ENCODE results near the gene NET1. TPM values are rescaled to one million over a fixed set of nuclear protein-coding genes. Genes with fewer than 3 reads are reported as not detected.
"Not testable (repeated sequence)": the region's sequence is repeated elsewhere in the genome, so short reads cannot be mapped to it uniquely, and the experiment has no call there.

NET1 gene
- total RNA-seq, 3 donors from 2014 or later, result 213 to 399 (median 359) TPM

- TF ChIP-seq, protein P1, sequence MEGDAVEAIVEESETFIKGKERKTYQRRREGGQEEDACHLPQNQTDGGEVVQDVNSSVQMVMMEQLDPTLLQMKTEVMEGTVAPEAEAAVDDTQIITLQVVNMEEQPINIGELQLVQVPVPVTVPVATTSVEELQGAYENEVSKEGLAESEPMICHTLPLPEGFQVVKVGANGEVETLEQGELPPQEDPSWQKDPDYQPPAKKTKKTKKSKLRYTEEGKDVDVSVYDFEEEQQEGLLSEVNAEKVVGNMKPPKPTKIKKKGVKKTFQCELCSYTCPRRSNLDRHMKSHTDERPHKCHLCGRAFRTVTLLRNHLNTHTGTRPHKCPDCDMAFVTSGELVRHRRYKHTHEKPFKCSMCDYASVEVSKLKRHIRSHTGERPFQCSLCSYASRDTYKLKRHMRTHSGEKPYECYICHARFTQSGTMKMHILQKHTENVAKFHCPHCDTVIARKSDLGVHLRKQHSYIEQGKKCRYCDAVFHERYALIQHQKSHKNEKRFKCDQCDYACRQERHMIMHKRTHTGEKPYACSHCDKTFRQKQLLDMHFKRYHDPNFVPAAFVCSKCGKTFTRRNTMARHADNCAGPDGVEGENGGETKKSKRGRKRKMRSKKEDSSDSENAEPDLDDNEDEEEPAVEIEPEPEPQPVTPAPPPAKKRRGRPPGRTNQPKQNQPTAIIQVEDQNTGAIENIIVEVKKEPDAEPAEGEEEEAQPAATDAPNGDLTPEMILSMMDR (IDR thresholded peaks at IDR 0.05), result no peak
- peaks cover under 1% of the 10 kb centered on the region for H3K4me1 ChIP-seq (ENCODE audit: low read depth)
- ATAC-seq (peak; percentile 45), DNase-seq (peak in 1 of 3 donors; percentile 14)
- H3K4me3 ChIP-seq, result no peak overlapping the region
- intact Hi-C loops (cut with DNase I, micrococcal nuclease), result no loop called here
- no peaks in the 10 kb centered on the region for H3K9me3 ChIP-seq
- H3K36me3 ChIP-seq (ENCODE audit: low read depth), result no peaks in the 10 kb centered on the region
Measured at GRCh38 chr10:5369362-5370158, 42.8 kb upstream of the NET1 start.

- Histone ChIP-seq H3K4me1 (ENCODE audit: low read depth) (no peaks in the 10 kb centered on the region), H3K36me3 (ENCODE audit: low read depth) (no peaks in the 10 kb centered on the region)
- TF ChIP-seq, protein P1 (IDR thresholded peaks at IDR 0.05), result no peak
Measured at GRCh38 chr10:5370493-5371352, 41.6 kb upstream of the NET1 start.

DNA sequence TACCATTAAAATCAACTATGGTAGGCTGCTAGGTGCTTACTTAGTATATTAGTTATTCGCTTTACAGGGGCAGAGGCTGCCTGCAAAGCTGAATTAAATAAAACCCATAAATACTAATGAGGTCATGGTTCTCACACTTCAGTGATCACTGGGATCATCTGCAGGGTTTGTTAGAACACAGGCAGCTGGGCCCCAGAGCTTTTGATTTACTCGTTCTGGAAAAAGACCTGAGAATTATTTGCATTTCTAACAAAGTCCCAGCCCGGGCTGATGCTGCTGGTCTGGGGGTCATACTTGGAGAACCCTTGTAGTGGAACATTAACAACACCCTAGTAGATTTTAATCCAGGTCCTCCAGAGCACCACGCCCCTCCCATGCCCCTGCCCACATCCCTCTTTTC, 39.0 kb upstream of the NET1 start:
- no peaks in the 10 kb centered on the region for H3K4me1 ChIP-seq (ENCODE audit: low read depth)
- no peaks in the 10 kb centered on the region for H3K36me3 ChIP-seq (ENCODE audit: low read depth)
- ATAC-seq (no peak), DNase-seq (no peak)
- intact Hi-C loops (cut with DNase I, micrococcal nuclease), result no loop called here
- H3K4me3 ChIP-seq, result no peak overlapping the region
- TF ChIP-seq, protein P1 (IDR thresholded peaks at IDR 0.05), result no peak
- no peaks in the 10 kb centered on the region for H3K9me3 ChIP-seq

More at GRCh38 chr10:5370493-5371352, 41.6 kb upstream of the NET1 start:
- DNase-seq (no peak), ATAC-seq (no peak)
- Histone ChIP-seq H3K9me3 (no peaks in the 10 kb centered on the region), H3K4me3 (no peak overlapping the region)
- intact Hi-C loops (cut with DNase I, micrococcal nuclease), result no loop called here

DNA sequence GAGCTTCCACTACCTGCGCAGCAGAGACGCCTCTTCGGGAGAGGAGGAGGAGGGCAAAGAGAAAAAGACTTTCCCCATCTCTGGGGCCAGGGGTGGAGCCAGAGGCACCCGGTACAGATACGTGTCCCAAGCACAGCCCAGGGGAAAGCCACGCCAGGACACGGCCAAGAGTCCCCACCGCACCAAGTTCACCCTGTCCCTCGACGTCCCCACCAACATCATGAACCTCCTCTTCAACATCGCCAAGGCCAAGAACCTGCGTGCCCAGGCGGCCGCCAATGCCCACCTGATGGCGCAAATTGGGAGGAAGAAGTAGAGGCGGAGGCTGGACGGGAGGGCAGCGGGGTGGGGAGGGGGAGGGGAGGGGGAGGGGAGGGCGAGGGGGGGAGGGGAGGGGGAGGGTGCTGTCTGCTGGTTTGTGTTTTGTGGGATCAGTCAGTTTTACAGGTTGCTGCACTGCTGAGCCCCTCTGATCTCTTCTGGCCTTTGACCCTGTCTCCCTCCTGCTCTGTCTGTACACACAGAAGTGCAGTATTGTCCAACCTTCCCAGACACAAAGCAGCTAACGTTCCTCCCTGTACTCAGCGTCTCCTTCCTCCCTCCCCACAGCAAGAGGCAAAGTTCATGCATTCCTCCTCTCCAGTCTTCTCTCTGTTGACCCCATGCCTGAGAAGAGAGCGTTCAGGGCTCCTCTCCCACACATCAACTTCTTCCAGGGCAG, 38.3 kb upstream of the NET1 start:
- TF ChIP-seq, protein P1 (IDR thresholded peaks at IDR 0.05), result no peak
- intact Hi-C loops (cut with DNase I, micrococcal nuclease), result no loop called here
- Histone ChIP-seq H3K36me3 (ENCODE audit: low read depth) (no peaks in the 10 kb centered on the region), H3K4me3 (no peak overlapping the region), H3K9me3 (no peaks in the 10 kb centered on the region), H3K4me1 (ENCODE audit: low read depth) (no peaks in the 10 kb centered on the region)
- DNase-seq (no peak), ATAC-seq (no peak)

DNA sequence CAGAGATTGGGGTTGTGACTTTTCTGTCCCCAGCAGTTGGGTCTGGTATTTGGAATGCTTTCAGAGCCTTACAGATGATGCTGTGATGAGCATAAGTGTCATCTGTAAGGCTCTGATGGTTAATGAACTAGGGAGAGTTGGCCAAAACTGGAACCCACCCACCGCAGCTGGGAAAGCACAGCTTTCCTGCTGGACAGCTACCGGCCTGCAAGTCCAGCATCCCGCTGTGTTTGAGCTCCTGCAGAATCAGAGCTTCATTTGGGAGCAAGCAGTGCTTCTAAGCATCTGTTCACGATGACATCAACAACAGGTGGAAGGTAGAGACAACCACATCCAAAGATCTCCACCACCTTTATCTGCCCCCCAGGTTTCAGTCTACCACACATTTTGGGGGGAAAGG, 35.9 kb upstream of the NET1 start:
- Histone ChIP-seq H3K4me1 (ENCODE audit: low read depth) (no peaks in the 10 kb centered on the region), H3K4me3 (no peak overlapping the region), H3K9me3 (no peaks in the 10 kb centered on the region), H3K36me3 (ENCODE audit: low read depth) (no peaks in the 10 kb centered on the region)
- TF ChIP-seq, protein P1 (IDR thresholded peaks at IDR 0.05), result no peak
- no peak for ATAC-seq
- intact Hi-C loops (cut with DNase I, micrococcal nuclease), result no loop called here
- DNase-seq, result no peak

DNA sequence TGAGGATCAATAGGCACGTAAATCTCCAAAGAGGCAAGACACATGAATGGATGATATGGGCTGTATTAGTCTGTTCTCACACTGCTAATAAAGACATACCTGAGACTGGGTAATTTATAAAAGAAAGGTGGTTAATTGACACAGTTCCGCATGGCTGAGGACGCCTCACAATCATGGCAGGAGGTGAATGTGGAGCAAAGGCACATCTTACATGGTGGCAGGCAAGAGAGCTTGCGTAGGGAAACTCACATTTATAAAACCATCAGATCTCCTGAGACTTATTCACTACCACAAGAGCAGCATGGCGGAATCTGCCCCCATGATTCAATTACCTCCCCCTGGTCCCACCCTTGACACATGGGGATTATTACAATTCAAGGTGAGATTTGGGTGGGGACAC, 33.2 kb upstream of the NET1 start:
- ATAC-seq; H3K4me3 ChIP-seq; H3K9me3 ChIP-seq; H3K4me1 ChIP-seq (ENCODE audit: low read depth); DNase-seq; intact Hi-C loops (cut with DNase I, micrococcal nuclease); H3K36me3 ChIP-seq (ENCODE audit: low read depth): not testable (repeated sequence)

DNA sequence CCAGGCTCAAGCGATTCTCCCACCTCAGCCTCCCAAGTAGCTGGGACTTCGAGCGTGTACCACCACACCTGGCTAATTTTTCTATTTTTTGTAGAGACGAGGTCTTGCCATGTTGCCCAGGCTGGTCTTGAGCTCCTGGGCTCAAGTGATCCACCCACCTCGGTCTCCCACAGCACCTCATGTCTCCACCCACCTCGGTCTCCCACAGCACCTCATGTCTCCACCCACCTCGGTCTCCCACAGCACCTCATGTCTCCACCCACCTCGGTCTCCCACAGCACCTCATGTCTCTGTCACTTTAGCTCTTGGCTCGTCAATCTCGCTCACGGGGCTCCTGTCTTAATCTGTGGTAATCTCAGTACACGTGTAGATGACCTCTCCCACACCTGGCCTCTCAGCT, 32.0 kb upstream of the NET1 start:
- not testable (repeated sequence) for H3K9me3 ChIP-seq; H3K4me1 ChIP-seq (ENCODE audit: low read depth); ATAC-seq; H3K36me3 ChIP-seq (ENCODE audit: low read depth); H3K4me3 ChIP-seq; DNase-seq
- intact Hi-C loops (cut with DNase I, micrococcal nuclease), result loop anchor here in 1 of 2 donors (10.0 kb wide), 1 partner anchor 526 kb away; no protein-coding TSS in a partner anchor
